ENCODE results near the gene UBA6.

DNA sequence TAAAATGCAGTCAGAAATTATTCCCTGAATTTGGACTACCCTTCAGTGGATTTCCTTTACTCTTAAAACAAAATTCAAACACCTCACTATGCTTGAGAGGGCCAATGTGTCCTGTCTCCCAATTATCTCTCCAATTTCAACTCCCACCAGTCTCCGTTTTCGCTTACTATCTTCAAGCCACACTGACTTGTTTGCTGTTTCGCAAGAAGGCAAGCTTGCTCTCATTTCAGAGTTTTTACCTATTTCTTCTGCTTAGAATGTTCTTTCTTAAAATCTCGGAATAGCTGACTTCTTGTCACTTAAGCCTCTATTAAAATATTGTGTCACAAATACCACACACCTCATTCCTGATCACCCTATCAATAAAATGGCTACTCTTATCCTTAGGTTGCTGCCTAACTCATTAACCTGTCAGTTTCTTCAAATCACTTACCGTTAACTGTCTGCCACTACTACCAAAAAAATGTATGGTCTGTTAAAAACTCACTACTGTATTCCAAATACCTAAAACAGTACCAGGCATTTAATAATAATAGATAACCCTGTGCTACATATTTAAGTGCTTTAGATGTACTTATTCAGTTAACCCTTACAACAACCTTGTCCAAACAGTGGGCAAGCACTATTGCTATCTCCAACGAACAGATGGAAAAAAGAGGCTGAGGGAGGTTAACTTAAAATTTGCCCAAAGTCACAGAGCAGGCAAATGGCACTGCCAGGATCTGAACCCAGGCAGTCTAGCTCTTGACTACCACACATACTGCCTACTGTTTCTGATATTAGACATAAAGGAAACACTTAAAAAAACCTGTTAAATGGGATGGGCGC lies 2.9 kb downstream of the UBA6 start:
- TF ChIP-seq CTCF (conservative IDR thresholded peaks at IDR 0.05 in 1 of 2, IDR thresholded peaks at IDR 0.05 in 1 of 2; ENCODE audit: extremely low read depth in 1 of 2, insufficient read depth in 1 of 2, low read depth in 1 of 2, low read length in 2 of 2) (no peak), EZH2 (IDR thresholded peaks at IDR 0.05; ENCODE audit: borderline replicate concordance, low read length) (no peak)

All from mammary epithelial cell (primary cell).